ENCODE measurements around the gene MACF1. TPM values are rescaled to one million over a fixed set of nuclear protein-coding genes. Genes with fewer than 3 reads are reported as not detected.

Gene MACF1
- total RNA-seq, 4 donors from 2014 or later, result 421 to 942 (median 545) TPM

DNA sequence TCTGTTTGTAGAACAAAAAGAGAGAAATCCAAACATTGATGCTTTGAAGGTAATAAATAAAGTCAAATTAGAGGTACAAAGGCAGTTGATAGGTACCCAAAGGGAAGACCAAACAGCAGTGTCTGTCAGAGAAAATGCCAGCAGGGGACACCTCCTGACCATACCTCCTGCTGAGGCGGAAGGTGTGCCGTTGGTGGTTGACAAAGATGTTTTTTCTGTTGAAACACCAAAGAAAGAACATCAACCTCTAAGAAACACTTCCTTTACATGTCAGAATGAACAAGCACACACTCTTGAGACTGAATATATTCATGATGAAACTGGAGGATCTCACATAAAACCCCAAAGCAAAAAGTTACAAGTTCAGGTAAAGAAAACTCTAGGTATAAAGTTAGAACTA is 128.3 kb downstream of the MACF1 start:
- DNase-seq (ENCODE audit: low spot score in 2 of 2), result no peak
- 93% methylated on average over 2 of the region's 2 CpGs for WGBS
- no peak overlapping the region for H3K27ac ChIP-seq
- H3K4me1 ChIP-seq, result no peaks in the 10 kb centered on the region
- TF ChIP-seq EP300 (IDR thresholded peaks at IDR 0.05) (no peak), POLR2AphosphoS5 (IDR thresholded peaks at IDR 0.05) (no peak), POLR2A (IDR thresholded peaks at IDR 0.05) (no peak)
- TF ChIP-seq, protein P1, sequence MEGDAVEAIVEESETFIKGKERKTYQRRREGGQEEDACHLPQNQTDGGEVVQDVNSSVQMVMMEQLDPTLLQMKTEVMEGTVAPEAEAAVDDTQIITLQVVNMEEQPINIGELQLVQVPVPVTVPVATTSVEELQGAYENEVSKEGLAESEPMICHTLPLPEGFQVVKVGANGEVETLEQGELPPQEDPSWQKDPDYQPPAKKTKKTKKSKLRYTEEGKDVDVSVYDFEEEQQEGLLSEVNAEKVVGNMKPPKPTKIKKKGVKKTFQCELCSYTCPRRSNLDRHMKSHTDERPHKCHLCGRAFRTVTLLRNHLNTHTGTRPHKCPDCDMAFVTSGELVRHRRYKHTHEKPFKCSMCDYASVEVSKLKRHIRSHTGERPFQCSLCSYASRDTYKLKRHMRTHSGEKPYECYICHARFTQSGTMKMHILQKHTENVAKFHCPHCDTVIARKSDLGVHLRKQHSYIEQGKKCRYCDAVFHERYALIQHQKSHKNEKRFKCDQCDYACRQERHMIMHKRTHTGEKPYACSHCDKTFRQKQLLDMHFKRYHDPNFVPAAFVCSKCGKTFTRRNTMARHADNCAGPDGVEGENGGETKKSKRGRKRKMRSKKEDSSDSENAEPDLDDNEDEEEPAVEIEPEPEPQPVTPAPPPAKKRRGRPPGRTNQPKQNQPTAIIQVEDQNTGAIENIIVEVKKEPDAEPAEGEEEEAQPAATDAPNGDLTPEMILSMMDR (IDR thresholded peaks at IDR 0.05), result no peak
- H3K9me3 ChIP-seq, result no peaks in the 10 kb centered on the region
- H3K36me3 ChIP-seq, result peaks cover 81% of the 10 kb centered on the region
- no peak overlapping the region for H3K4me3 ChIP-seq
- H3K27me3 ChIP-seq, result no peaks in the 10 kb centered on the region

- H3K36me3 ChIP-seq, result peaks cover 81% of the 10 kb centered on the region
- no peak for DNase-seq (ENCODE audit: low spot score in 2 of 2)
- no peak overlapping the region for H3K27ac ChIP-seq
- H3K27me3 ChIP-seq, result no peaks in the 10 kb centered on the region
- no peaks in the 10 kb centered on the region for H3K9me3 ChIP-seq
- WGBS, result 64% methylated on average over 4 of the region's 4 CpGs
- TF ChIP-seq, protein P1 (IDR thresholded peaks at IDR 0.05), result no peak
- TF ChIP-seq EP300 (IDR thresholded peaks at IDR 0.05) (no peak), POLR2AphosphoS5 (IDR thresholded peaks at IDR 0.05) (no peak), POLR2A (IDR thresholded peaks at IDR 0.05) (no peak)
- no peak overlapping the region for H3K4me3 ChIP-seq
- no peaks in the 10 kb centered on the region for H3K4me1 ChIP-seq
Observed at GRCh38 chr1:39333296-39333695, 128.8 kb downstream of the MACF1 start.

- DNase-seq (ENCODE audit: low spot score in 2 of 2), result no peak
- H3K9me3 ChIP-seq, result no peaks in the 10 kb centered on the region
- H3K4me3 ChIP-seq, result no peak overlapping the region
- no peak overlapping the region for H3K27ac ChIP-seq
- no peaks in the 10 kb centered on the region for H3K27me3 ChIP-seq
- no peak for TF ChIP-seq POLR2AphosphoS5 (IDR thresholded peaks at IDR 0.05)
- no peak for TF ChIP-seq POLR2A (IDR thresholded peaks at IDR 0.05)
- no peak for TF ChIP-seq EP300 (IDR thresholded peaks at IDR 0.05)
- TF ChIP-seq, protein P1 (IDR thresholded peaks at IDR 0.05), result no peak
- no peaks in the 10 kb centered on the region for H3K4me1 ChIP-seq
- peaks cover 83% of the 10 kb centered on the region for H3K36me3 ChIP-seq
- WGBS, result 61% methylated on average over 3 of the region's 3 CpGs
Observed at GRCh38 chr1:39335216-39335615, 130.7 kb downstream of the MACF1 start.

DNA sequence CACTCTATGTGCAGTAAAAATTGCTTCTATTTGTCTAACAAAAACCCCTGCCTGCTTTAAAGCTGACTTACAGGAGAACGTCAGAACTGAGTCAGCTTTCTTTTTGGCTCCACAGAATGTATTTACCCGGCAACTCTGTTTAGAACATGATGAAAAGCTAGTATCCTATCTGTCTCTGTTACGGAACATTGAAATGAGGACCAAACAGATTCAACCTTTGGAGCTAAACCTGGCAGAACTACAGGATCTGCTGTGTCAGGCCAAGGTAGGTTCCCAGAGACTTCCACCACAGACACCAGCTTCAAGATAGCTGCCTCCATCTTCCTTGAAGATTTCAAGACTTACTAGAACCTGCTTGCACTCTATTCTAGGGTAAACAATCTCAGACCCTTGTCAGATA is 132.6 kb downstream of the MACF1 start:
- no peak overlapping the region for H3K27ac ChIP-seq
- no peaks in the 10 kb centered on the region for H3K27me3 ChIP-seq
- TF ChIP-seq EP300 (IDR thresholded peaks at IDR 0.05), result no peak
- no peak for TF ChIP-seq POLR2AphosphoS5 (IDR thresholded peaks at IDR 0.05)
- no peaks in the 10 kb centered on the region for H3K9me3 ChIP-seq
- peaks cover 83% of the 10 kb centered on the region for H3K36me3 ChIP-seq
- DNase-seq (ENCODE audit: low spot score in 2 of 2), result no peak
- no peak overlapping the region for H3K4me3 ChIP-seq
- 92% methylated on average over 3 of the region's 3 CpGs for WGBS
- no peaks in the 10 kb centered on the region for H3K4me1 ChIP-seq

GRCh38 chr1:39342776-39343175 is 138.3 kb downstream of the MACF1 start:
- no peak for TF ChIP-seq POLR2AphosphoS5 (IDR thresholded peaks at IDR 0.05)
- no peak for TF ChIP-seq POLR2A (IDR thresholded peaks at IDR 0.05)
- TF ChIP-seq, protein P1 (IDR thresholded peaks at IDR 0.05), result no peak
- TF ChIP-seq EP300 (IDR thresholded peaks at IDR 0.05), result no peak
- H3K27me3 ChIP-seq, result no peaks in the 10 kb centered on the region
- WGBS, result 81% methylated on average over 3 of the region's 3 CpGs
- H3K4me1 ChIP-seq, result no peaks in the 10 kb centered on the region
- peaks cover 88% of the 10 kb centered on the region for H3K36me3 ChIP-seq
- no peak for DNase-seq (ENCODE audit: low spot score in 2 of 2)
- H3K4me3 ChIP-seq, result no peak overlapping the region
- H3K9me3 ChIP-seq, result no peaks in the 10 kb centered on the region
- no peak overlapping the region for H3K27ac ChIP-seq
